ENCODE results near the gene PHACTR2.
"Not testable (repeated sequence)": the region's sequence is repeated elsewhere in the genome, so short reads cannot be mapped to it uniquely, and the experiment has no call there.

PHACTR2 gene

GRCh38 chr6:143677891-143678791, at the start of gene PHACTR2:
Gene PHACTR2, plus strand, starts transcription at chr6:143677965. Its CDS starts 199 bp downstream, at chr6:143678164.
- peak; percentile 93 for DNase-seq (ENCODE audit: low spot score)

DNA sequence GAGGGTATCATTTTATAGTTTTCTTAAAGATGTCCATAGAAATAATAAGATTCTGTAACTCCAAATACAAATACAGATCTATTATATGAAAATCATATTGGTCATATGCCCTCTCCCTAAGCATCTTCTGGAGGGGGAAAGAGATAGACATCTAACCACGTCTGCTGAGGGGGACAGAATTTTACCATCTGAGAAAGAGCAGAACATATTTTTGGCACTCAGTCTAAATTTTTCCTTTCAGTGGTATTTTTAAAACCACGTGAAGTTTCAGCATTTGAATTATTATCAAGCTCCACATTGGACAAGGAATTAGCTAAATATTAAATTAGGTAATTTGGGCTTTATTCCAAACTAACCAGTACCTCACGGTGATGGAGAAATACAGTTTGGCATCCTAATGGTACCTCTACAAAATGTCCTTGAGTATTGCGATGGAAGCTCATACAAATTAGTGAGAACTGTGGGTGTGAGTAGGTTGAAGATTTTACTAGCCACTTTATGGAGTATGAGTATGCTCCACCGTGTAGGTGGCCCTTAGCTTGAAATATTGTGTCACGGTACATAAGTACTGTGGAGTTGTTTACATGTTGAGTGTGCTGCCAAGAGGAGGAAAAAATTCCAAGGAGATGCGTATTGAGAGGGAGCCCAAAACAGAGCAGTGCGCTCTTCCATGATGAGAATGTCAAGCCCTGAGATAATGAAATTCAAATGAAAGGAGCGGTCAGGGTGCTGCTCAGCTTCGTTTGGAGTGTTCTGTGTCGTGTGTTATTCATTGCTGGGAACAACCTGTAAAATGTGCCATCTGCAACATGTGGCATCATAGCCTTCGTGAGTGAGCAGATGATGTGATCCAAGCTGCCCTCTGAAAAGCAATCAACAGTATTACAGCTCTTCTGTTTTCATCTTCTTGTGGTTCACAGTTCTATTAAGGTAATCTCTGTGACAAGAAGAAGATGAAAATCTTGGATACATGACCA, 48.4 kb upstream of the PHACTR2 start:
- no peak for DNase-seq (ENCODE audit: low spot score)

GRCh38 chr6:143631196-143631595, 46.6 kb upstream of the PHACTR2 start:
- DNase-seq (ENCODE audit: low spot score), result not testable (repeated sequence)

DNA sequence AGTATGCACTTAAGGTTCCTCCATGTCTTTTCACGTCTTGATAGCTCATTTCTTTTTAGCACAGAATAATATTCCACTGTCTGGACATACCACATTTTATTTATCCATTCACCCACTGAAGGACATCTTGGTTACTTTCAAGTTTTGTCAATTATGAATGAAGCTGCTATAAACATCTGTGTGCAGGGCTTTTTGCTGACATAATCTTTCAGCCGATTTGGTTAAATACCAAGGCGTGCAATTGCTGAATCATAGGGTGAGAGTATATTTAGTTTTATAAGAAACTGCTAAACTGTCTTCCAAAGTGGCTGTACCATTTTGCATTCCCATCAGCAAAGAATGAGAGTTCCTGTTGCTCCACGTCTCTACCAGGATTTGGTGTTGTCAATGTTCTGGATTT, 44.9 kb upstream of the PHACTR2 start:
- DNase-seq (ENCODE audit: low spot score), result no peak

DNA sequence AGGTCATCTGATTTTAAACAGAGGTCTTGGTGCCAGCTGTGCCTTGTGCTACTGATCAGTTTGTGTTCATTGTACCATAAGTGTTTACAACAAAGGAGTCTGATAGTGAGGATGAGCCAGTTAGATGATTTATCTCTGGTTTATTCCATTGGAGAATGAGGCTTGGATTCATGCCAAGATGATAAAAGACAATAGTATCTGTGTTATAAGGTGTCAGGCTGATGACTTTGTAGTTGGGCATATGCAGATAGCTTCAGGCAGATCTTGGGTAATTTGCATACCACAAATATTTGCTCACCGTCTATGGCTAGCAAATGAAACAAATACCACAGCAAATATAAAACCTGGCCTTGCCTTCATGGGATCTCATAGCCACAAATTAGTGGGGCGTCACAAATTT, 43.3 kb upstream of the PHACTR2 start:
- DNase-seq (ENCODE audit: low spot score), result no peak

DNA sequence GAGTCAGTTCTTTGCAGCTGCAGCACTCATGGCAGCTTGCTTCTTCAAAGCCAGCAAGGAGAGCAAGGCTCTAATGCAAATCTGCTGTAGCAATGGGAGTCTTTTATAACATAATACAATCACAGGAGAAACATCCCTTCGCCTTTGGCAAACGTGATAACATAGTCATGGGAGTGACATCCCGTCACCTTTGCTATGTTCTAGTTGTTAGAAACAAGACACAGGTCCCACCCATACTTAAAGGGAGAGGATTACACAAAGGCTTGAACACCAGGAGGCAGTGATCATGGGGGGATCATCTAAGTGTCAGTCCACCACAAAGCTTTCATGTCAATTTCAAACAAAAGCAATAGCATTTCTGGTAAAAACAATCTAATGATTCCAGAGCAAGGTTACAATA, 40.1 kb upstream of the PHACTR2 start:
- no peak for DNase-seq (ENCODE audit: low spot score)

GRCh38 chr6:143642403-143642802, 35.4 kb upstream of the PHACTR2 start:
- no peak for DNase-seq (ENCODE audit: low spot score)

- no peak for DNase-seq (ENCODE audit: low spot score)
Measured at GRCh38 chr6:143647191-143647590, 30.6 kb upstream of the PHACTR2 start.

- DNase-seq (ENCODE audit: low spot score), result no peak
Measured at GRCh38 chr6:143647732-143648131, 30.0 kb upstream of the PHACTR2 start.

DNA sequence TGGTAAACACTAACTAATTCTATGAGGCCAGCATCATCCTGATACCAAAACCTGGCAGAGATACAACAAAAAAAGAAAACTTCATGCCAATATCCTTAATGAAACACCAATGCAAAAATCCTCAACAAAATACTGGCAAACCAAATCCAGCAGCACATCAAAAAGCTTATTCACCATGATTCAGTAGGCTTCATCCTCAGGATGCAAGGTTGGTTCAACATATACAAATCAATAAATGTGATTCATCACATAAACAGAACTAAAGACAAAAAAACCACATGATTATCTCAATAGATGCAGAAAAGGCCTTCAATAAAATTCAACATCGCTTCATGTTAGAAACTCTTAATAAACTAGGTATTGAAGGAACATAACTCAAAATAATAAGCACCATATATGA, 28.4 kb upstream of the PHACTR2 start:
- not testable (repeated sequence) for DNase-seq (ENCODE audit: low spot score)

DNA sequence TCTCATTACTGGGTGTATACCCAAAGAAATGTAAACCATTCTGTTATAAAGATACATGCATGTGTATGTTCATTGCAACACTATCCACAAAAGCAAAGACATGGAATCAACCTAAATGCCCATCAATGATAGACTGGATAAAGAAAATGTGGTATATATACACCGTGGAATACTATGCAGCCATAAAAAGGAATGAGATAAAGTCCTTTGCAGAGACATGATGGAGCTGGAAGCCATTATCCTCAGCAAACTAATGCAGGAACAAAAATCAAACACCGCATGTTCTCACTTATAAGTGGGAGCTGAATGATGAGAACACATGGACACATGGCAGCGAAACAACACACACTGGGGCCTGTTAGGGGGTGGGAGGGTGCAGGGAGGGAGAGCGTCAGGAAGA, 26.4 kb upstream of the PHACTR2 start:
- DNase-seq (ENCODE audit: low spot score), result not testable (repeated sequence)

GRCh38 chr6:143652841-143653331, 24.9 kb upstream of the PHACTR2 start:
- no peak for DNase-seq (ENCODE audit: low spot score)

GRCh38 chr6:143655541-143655940, 22.2 kb upstream of the PHACTR2 start:
- DNase-seq (ENCODE audit: low spot score), result no peak

DNA sequence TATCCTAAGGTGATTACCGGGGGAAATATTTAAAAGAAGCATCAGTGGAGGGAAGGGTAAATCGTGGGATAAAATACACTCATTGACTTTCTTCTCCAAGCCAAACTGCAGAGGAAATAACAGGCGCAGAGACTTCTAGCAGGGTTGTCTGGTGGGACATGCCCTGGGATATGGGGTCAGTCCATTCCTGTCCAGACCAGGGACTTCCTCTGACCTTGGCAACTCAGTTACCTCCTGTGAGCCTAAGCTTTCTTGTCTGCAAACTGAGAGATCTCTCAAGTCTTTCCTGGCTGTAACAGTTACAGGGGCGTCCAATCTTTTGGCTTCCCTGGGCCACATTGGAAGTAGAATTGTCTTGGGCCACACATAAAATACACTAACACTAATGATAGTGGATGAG, 21.7 kb upstream of the PHACTR2 start:
- DNase-seq (ENCODE audit: low spot score), result no peak

DNA sequence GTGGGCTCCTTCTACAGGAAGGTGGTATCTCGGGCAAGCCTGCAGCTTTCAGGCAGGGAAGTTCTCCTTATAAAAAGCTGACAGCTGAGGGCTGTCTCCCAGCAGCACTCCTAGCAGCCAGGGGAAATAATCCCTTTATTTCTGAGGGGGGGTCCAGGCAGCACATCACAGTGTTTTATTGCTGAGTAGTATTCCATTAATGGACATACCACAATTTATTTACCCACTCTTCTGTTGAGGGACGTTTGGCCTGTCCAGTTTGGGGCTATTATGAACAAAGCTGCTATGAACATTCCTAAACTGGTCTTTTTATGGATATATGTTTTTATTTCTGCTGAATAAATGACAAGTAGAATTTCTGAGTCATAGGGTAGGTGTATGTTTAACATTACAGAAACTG, 20.0 kb upstream of the PHACTR2 start:
- no peak for DNase-seq (ENCODE audit: low spot score)

DNA sequence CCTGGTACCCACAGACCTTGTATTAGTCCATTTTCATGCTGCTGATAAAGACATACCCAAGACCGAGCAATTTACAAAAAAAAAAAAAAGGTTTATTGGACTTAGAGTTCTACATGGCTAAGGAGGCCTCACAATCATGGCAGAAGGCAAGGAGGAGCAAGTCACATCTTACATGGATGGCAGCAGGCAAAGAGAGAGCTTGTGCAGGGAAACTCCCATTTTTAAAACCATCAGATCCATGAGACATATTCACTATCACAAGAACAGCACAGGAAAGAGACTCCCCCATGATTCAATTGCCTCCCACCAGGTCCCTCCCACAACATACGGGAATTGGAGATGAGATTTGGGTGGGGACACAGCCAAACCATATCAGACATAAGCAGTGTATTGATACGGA, 17.6 kb upstream of the PHACTR2 start:
- DNase-seq (ENCODE audit: low spot score), result not testable (repeated sequence)

GRCh38 chr6:143664171-143664570, 13.6 kb upstream of the PHACTR2 start:
- no peak for DNase-seq (ENCODE audit: low spot score)

- not testable (repeated sequence) for DNase-seq (ENCODE audit: low spot score)
Measured at GRCh38 chr6:143666007-143666406, 11.8 kb upstream of the PHACTR2 start.

DNA sequence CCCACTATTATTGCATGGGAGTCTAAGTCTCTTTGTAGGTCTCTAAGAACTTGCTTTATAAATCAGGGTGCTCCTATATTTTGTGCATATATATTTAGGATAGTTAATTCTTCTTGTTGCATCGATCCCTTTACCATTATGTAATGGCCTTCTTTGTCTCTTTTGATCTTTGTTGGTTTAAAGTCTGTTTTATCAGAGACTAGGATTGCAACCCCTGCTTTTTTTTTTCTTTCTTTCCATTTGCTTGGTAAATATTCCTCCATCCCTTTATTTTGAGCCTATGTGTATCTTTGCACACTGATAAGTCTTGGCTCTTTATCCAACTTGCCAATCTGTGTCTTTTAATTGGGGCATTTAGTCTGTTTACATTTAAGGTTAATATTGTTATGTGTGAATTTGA, 8.3 kb upstream of the PHACTR2 start:
- DNase-seq (ENCODE audit: low spot score), result not testable (repeated sequence)

DNA sequence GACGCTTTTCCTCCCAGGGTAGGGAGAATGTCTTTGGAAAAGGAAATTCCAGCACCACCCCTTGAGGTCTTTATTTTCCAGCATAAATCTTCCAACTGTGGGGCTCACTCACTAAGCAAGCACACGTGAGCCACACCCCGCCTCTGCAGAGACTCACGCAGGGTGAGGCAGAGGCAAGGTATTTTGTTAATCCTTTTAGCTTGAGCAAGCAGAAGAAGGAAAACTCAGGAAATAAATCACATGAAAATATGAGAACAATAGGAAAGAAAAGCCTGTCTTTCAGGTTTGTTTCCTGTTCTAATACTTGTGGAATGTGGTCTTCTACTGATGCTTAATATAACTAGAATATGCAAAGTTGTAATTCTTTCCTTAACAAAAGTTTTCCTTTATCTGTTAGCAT, 4.1 kb upstream of the PHACTR2 start:
- no peak for DNase-seq (ENCODE audit: low spot score)

- DNase-seq (ENCODE audit: low spot score), result no peak
Measured at GRCh38 chr6:143674483-143675381, 3.0 kb upstream of the PHACTR2 start.
